Measurements from ENCODE around the gene PSPC1.

- TF ChIP-seq ESRRG (CRISPR knock-in tag; IDR thresholded peaks at IDR 0.05), result no peak
- TF ChIP-seq CREB5 (CRISPR knock-in tag; IDR thresholded peaks at IDR 0.05; ENCODE audit: low read depth), result no peak
- no peak for TF ChIP-seq TCF4 (CRISPR knock-in tag; IDR thresholded peaks at IDR 0.05; ENCODE audit: borderline replicate concordance)
Observed at GRCh38 chr13:19772306-19772705, 10.4 kb downstream of the PSPC1 start.

Data from SK-N-SH treated with all-trans-retinoic acid at 6 μM for 48 hours (cell line).